B cell (primary cell): ENCODE measurements around the gene TRIP10. TPM values are rescaled to one million over a fixed set of nuclear protein-coding genes. Genes with fewer than 3 reads are reported as not detected.

Source experiments
- ATAC-seq: fragments of 200-7000 bp; cut with Tn5 transposase; one replicate; pipeline ENCODE4 v1.10.0; 2021; ENCODE audit warnings: low read depth, mild to moderate bottlenecking, moderate number of reproducible peaks, moderate library complexity
- CTCF ChIA-PET: fragments of 350-600 bp; sonication (Branson Sonifier 250); formaldehyde crosslinking; loops from one replicate; lab custom pipeline; 2021; ENCODE audit warnings: antibody characterized with exemption, inconsistent platforms; lab: Charles Lee
- POLR2A ChIA-PET: fragments of 350-600 bp; sonication (Branson Sonifier 250); formaldehyde crosslinking; loops from one replicate; lab custom pipeline; 2021; ENCODE audit warnings: antibody characterized with exemption; lab: Charles Lee
- DNase-seq: peaks from one replicate; pipeline ENCODE4 v3.0.0; 2013
- H2AFZ ChIP-seq: 2 replicates; pipeline ENCODE4 v1.6.1; 2012; ENCODE audit warnings: mild to moderate bottlenecking, low read depth, low read length; ENCODE audit not compliant: insufficient read depth, poor library complexity, severe bottlenecking
- H3K27ac ChIP-seq, 2 donors: 1 replicate in 1 of 2; 2 replicates in 1 of 2; pipeline ENCODE4 v1.5.1; 2012 to 2013; ENCODE audit warnings: low read length in 2 of 2, mild to moderate bottlenecking in 2 of 2, moderate library complexity in 1 of 2
- H3K27me3 ChIP-seq, 4 experiments: fragments of 200-600 bp in 1 of 4; sonication (generic) in 1 of 4; replicated peaks in 1 of 4; 1 replicate in 2 of 4; 2 replicates in 2 of 4; pipeline versions ENCODE4 v1.6.1 to v1.7.0; 2013 to 2016; ENCODE audit warnings: low read length in 3 of 4, mild to moderate bottlenecking in 2 of 4, mixed read lengths in 1 of 4, moderate library complexity in 1 of 4; ENCODE audit not compliant: insufficient read depth in 4 of 4, control insufficient read depth in 3 of 4; ENCODE audit errors: control extremely low read depth in 1 of 4
- H3K36me3 ChIP-seq, 2 experiments: replicated peaks in 1 of 2; 1 replicate in 1 of 2; 2 replicates in 1 of 2; pipeline versions ENCODE4 v1.6.1 to v1.7.1; 2013; ENCODE audit warnings: low read length in 1 of 2; ENCODE audit not compliant: insufficient read depth in 2 of 2, control insufficient read depth in 1 of 2; ENCODE audit errors: control extremely low read depth in 1 of 2, extremely low read depth in 1 of 2
- H3K4me1 ChIP-seq, 2 donors: fragments of 200-600 bp in 1 of 2; sonication (generic) in 1 of 2; 1 replicate in 1 of 2; 2 replicates in 1 of 2; pipeline versions ENCODE4 v1.5.1 to v1.6.1; 2013 to 2017; ENCODE audit warnings: low read length in 2 of 2; ENCODE audit not compliant: control insufficient read depth in 2 of 2, insufficient read depth in 2 of 2
- H3K4me2 ChIP-seq: replicated peaks from 2 replicates; pipeline ENCODE3; 2012; ENCODE audit warnings: mild to moderate bottlenecking, low read depth, low read length; ENCODE audit not compliant: poor library complexity, severe bottlenecking
- H3K4me3 ChIP-seq, 5 experiments: fragments of 200-600 bp in 1 of 5; sonication (generic) in 1 of 5; 1 replicate in 3 of 5; 2 replicates in 2 of 5; pipeline versions ENCODE4 v1.5.1 to v1.7.0; 2011 to 2016; ENCODE audit warnings: low read length in 4 of 5, mild to moderate bottlenecking in 4 of 5, low read depth in 2 of 5, control low read depth in 1 of 5, moderate library complexity in 1 of 5; ENCODE audit not compliant: insufficient read depth in 1 of 5; ENCODE audit errors: control extremely low read depth in 1 of 5, extremely low read depth in 1 of 5
- H3K79me2 ChIP-seq: fragments of 200-600 bp; sonication (generic); one replicate; pipeline ENCODE4 v1.6.0; 2016; ENCODE audit warnings: low read length; ENCODE audit not compliant: control insufficient read depth, insufficient read depth
- H3K9ac ChIP-seq: fragments of 200-600 bp; sonication (generic); 2 replicates; pipeline ENCODE4 v1.6.1; 2017; ENCODE audit warnings: mild to moderate bottlenecking, low read length, moderate library complexity
- H3K9me3 ChIP-seq, 3 donors: one replicate each; pipeline versions ENCODE4 v1.6.1 to v1.7.1; 2013; ENCODE audit warnings: low read length in 2 of 3; ENCODE audit not compliant: control insufficient read depth in 2 of 3, insufficient read depth in 1 of 3; ENCODE audit errors: control extremely low read depth in 1 of 3
- H4K20me1 ChIP-seq: 2 replicates; pipeline ENCODE4 v1.6.0; 2012; ENCODE audit warnings: mild to moderate bottlenecking, low read length; ENCODE audit not compliant: insufficient read depth, control insufficient read depth, poor library complexity, severe bottlenecking
- H3K27ac Mint-ChIP-seq: one replicate; pipeline ENCODE4 v1.8.0; 2021; ENCODE audit warnings: mixed read lengths
- H3K27me3 Mint-ChIP-seq: one replicate; pipeline ENCODE4 v1.8.0; 2021; ENCODE audit warnings: mixed read lengths
- H3K4me1 Mint-ChIP-seq: one replicate; pipeline ENCODE4 v1.8.0; 2021; ENCODE audit warnings: mixed read lengths
- H3K4me3 Mint-ChIP-seq: one replicate; pipeline ENCODE4 v1.8.0; 2021; ENCODE audit warnings: mixed read lengths
- H3K9me3 Mint-ChIP-seq: one replicate; pipeline ENCODE4 v1.8.0; 2022; ENCODE audit warnings: mixed read lengths; ENCODE audit not compliant: insufficient read depth
- EZH2 ChIP-seq: IDR thresholded peaks from 2 replicates; pipeline ENCODE4 v1.6.1; 2012; ENCODE audit warnings: borderline replicate concordance, low read depth, mild to moderate bottlenecking, moderate library complexity, low read length; ENCODE audit not compliant: insufficient read depth, poor library complexity, severe bottlenecking
- WGBS: methylation state at CpG from one replicate; pipeline ENCODE4 v1.1.5; 2013; ENCODE audit warnings: missing lambda C conversion rate; ENCODE audit not compliant: insufficient coverage; 5-methylcytosine and 5-hydroxymethylcytosine counted together
- intact Hi-C: fragments of 100-400 bp; cut with micrococcal nuclease; formaldehyde crosslinking; loops from one replicate; pipeline ENCODE4 v1.10.0; 2022
- polyA plus RNA-seq: library from polyadenylated mRNA; depleted of rRNA; stranded (reverse); fragments of >200 nt; gene quantifications from 2 replicates; pipeline ENCODE4 v1.2.3, GENCODE V29; 2012
- total RNA-seq, 2 donors: library from RNA; stranded (reverse); fragments of 120-200 nt in 1 of 2; gene quantifications; 1 replicate in 1 of 2; 2 replicates in 1 of 2; pipeline versions ENCODE4 v1.2.3 to v1.2.4, GENCODE V29; 2013 to 2022
- TF ChIP-seq, protein P1 (sequence below): fragments of 200-600 bp; IDR thresholded peaks from one replicate; pipeline ENCODE4 v1.8.0; 2022; ENCODE audit warnings: antibody characterized with exemption, mild to moderate bottlenecking

Gene TRIP10
- total and polyA plus RNA-seq, 2 donors (not counting 1 experiment from before 2014, with no cell fraction given), result 5.9 to 42.7 TPM

DNA sequence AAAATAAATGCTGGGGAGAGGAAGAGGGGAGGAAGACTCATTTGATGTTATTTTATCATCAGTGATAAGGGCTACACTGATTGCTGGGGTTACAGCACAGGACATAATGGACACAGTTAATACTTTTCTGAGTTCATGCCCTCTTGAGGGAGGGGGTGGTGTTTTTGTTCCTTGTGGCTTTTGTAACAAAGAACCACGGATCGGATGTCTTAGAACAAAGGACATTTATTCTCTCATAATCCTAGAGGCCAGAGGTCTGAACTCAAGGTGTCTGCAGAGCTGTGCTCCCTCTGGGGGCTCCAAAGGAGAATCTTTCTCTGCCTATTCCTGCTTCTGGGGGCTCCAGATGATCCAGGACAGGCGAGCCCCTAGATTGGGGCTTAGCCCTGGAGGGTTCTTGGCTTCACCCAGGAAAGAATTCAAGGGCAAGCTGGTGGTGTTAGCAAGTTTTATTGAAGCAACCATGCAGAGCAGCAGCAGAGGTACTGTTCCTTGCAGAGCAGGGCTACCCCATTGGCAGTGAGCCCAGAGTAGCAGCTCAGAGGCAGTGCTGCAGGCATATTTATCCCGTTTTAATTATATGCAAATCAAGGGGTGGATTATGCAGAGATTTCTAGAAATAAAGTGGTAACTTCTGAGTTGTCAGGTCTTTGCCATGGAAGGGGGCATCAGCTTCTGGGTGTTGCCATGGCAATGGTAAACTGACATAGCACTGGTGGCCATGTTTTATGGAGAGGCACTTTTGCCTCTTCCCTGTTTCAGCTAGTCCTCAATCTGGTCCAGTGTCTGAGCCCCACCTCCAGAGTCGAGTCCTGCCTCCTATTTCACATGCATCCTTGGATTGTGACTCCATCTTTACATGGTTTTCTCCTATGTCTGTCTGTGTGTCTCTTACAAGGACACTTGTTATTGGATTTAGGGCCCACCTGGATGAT is 51.0 kb downstream of the TRIP10 start:
- H3K4me3 ChIP-seq, result no peak overlapping the region
- ATAC-seq, result no peak
- no peak overlapping the region for H3K4me3 Mint-ChIP-seq
- peaks cover 4 to 38% of the 10 kb centered on the region in 2 experiments for H3K36me3 ChIP-seq
- no peaks in the 10 kb centered on the region for H3K9me3 Mint-ChIP-seq
- no peak for TF ChIP-seq EZH2
- TF ChIP-seq, protein P1, sequence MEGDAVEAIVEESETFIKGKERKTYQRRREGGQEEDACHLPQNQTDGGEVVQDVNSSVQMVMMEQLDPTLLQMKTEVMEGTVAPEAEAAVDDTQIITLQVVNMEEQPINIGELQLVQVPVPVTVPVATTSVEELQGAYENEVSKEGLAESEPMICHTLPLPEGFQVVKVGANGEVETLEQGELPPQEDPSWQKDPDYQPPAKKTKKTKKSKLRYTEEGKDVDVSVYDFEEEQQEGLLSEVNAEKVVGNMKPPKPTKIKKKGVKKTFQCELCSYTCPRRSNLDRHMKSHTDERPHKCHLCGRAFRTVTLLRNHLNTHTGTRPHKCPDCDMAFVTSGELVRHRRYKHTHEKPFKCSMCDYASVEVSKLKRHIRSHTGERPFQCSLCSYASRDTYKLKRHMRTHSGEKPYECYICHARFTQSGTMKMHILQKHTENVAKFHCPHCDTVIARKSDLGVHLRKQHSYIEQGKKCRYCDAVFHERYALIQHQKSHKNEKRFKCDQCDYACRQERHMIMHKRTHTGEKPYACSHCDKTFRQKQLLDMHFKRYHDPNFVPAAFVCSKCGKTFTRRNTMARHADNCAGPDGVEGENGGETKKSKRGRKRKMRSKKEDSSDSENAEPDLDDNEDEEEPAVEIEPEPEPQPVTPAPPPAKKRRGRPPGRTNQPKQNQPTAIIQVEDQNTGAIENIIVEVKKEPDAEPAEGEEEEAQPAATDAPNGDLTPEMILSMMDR, result no peak
- no peak overlapping the region for H3K9ac ChIP-seq
- peaks cover 49% of the 10 kb centered on the region for H3K4me1 Mint-ChIP-seq
- intact Hi-C loops, result no loop called here
- H3K27ac ChIP-seq, result peak overlapping the region in 1 of 2 donors; percentile 34
- no peak overlapping the region for H3K4me2 ChIP-seq
- POLR2A ChIA-PET, result interaction anchor here (0.6 to 1.7 kb wide), 2 partner anchors 11 to 713 kb away, joined by 5 to 8 read pairs; no protein-coding TSS in a partner anchor
- H3K27ac Mint-ChIP-seq, result peak overlapping the region; percentile 41
- H3K27me3 Mint-ChIP-seq, result no peaks in the 10 kb centered on the region
- H3K4me1 ChIP-seq, result peaks cover 11 to 21% of the 10 kb centered on the region in 2 donors
- H2AFZ ChIP-seq, result no peak overlapping the region
- CTCF ChIA-PET, result interaction anchor here (0.8 to 2.4 kb wide), 3 partner anchors 10 to 73 kb away, joined by 3 to 7 read pairs (median 5); no protein-coding TSS in a partner anchor
- DNase-seq, result no peak
- WGBS, result 79% methylated on average over 3 of the region's 5 CpGs
- no peaks in the 10 kb centered on the region for H3K27me3 ChIP-seq
- H3K9me3 ChIP-seq, result peaks cover 0 to 5% (median 5%) of the 10 kb centered on the region in 3 donors
- peaks cover 99% of the 10 kb centered on the region for H3K79me2 ChIP-seq
- peaks cover 95% of the 10 kb centered on the region for H4K20me1 ChIP-seq

- H4K20me1 ChIP-seq, result peaks cover 96% of the 10 kb centered on the region
- TF ChIP-seq, protein P1, result no peak
- no peak for TF ChIP-seq EZH2
- peaks cover 11 to 21% of the 10 kb centered on the region in 2 donors for H3K4me1 ChIP-seq
- H3K27ac ChIP-seq, result peak overlapping the region in 1 of 2 donors; percentile 32
- no peaks in the 10 kb centered on the region for H3K27me3 ChIP-seq
- H3K4me3 Mint-ChIP-seq, result no peak overlapping the region
- no peak overlapping the region for H3K4me3 ChIP-seq
- peaks cover 99% of the 10 kb centered on the region for H3K79me2 ChIP-seq
- no peak for DNase-seq
- H3K4me2 ChIP-seq, result no peak overlapping the region
- ATAC-seq, result no peak
- ChIA-PET CTCF (interaction anchor here (0.8 to 2.4 kb wide), 5 partner anchors 10 to 275 kb away, joined by 3 to 7 read pairs (median 3); no protein-coding TSS in a partner anchor), POLR2A (no interaction called here)
- intact Hi-C loops, result no loop called here
- H3K4me1 Mint-ChIP-seq, result peaks cover 46% of the 10 kb centered on the region
- no peak overlapping the region for H2AFZ ChIP-seq
- H3K27ac Mint-ChIP-seq, result peak overlapping the region; percentile 73
- no peak overlapping the region for H3K9ac ChIP-seq
- H3K36me3 ChIP-seq, result peaks cover 6 to 39% of the 10 kb centered on the region in 2 experiments
- WGBS, result 98% methylated on average over 6 of the region's 6 CpGs
- H3K9me3 ChIP-seq, result peaks cover 0 to 5% (median 5%) of the 10 kb centered on the region in 3 donors
- H3K9me3 Mint-ChIP-seq, result no peaks in the 10 kb centered on the region
- H3K27me3 Mint-ChIP-seq, result no peaks in the 10 kb centered on the region
Observed at GRCh38 chr19:6791237-6791636, 51.8 kb downstream of the TRIP10 start.
